Heart right ventricle (tissue), 16 donors: ENCODE data around the gene ACTA2. TPM values are rescaled to one million over a fixed set of nuclear protein-coding genes. Genes with fewer than 3 reads are reported as not detected.

Experiments
- ATAC-seq, 8 donors: fragments of 200-7000 bp; cut with Tn5 transposase; one replicate each; pipeline ENCODE4 v1.9.1; 2020; ENCODE audit warnings: mild to moderate bottlenecking in 8 of 8, moderate library complexity in 8 of 8, moderate number of reproducible peaks in 1 of 8
- DNase-seq, 2 donors: peaks; one replicate each; pipeline ENCODE4 v3.0.0-alpha.2; 2020
- H3K27ac ChIP-seq, 10 donors: fragments of 200-600 bp; sonication (generic) in 2 of 10; one replicate each; pipeline versions ENCODE4 v1.5.0 to v1.8.0; 2020 to 2022; ENCODE audit warnings: mild to moderate bottlenecking in 3 of 10
- H3K27me3 ChIP-seq, 7 donors: fragments of 200-600 bp; one replicate each; pipeline ENCODE4 v1.8.0; 2021 to 2022; ENCODE audit warnings: mild to moderate bottlenecking in 2 of 7
- H3K36me3 ChIP-seq, 9 donors: fragments of 200-600 bp; sonication (generic) in 1 of 9; one replicate each; pipeline versions ENCODE4 v1.5.0 to v1.8.0; 2020 to 2022; ENCODE audit warnings: mild to moderate bottlenecking in 2 of 9
- H3K4me1 ChIP-seq, 9 donors: fragments of 200-600 bp; sonication (generic) in 1 of 9; one replicate each; pipeline versions ENCODE4 v1.5.0 to v1.8.0; 2020 to 2022; ENCODE audit warnings: mild to moderate bottlenecking in 4 of 9
- H3K4me3 ChIP-seq, 10 donors: fragments of 200-600 bp; sonication (generic) in 2 of 10; one replicate each; pipeline versions ENCODE4 v1.5.0 to v1.8.0; 2020 to 2022; ENCODE audit warnings: mild to moderate bottlenecking in 7 of 10, moderate library complexity in 2 of 10
- H3K9me3 ChIP-seq, 11 donors: fragments of 200-600 bp in 10 of 11; sonication (generic) in 2 of 11; one replicate each; pipeline versions ENCODE4 v1.5.0 to v1.8.0; 2013 to 2022; ENCODE audit warnings: mild to moderate bottlenecking in 2 of 11, control low read depth in 1 of 11, moderate library complexity in 1 of 11
- WGBS, 2 donors: extraction: QIAGEN DNeasy Blood & Tissue Kit; methylation state at CpG; one replicate each; pipeline ENCODE4 v1.1.7; 2013; ENCODE audit warnings: inconsistent platforms in 1 of 2; 5-methylcytosine and 5-hydroxymethylcytosine counted together
- intact Hi-C, 10 donors: fragments of 100-400 bp; cut with DNase I; formaldehyde crosslinking; loops; one replicate each; pipeline versions ENCODE4 v1.11.1 to v1.14.2; 2022
- polyA plus RNA-seq, 2 donors: library from polyadenylated mRNA; stranded (reverse); fragments of 200-250 nt; gene quantifications; one replicate each; pipeline ENCODE4 v1.2.3, GENCODE V29; 2013
- total RNA-seq, 10 donors: library from RNA; stranded (reverse); fragmentation: NEBNext Ultra II Directional in 3 of 10; extraction: Animal tissue kit (Norgen Biotek cat#: 25700) in 3 of 10; gene quantifications; one replicate each; pipeline versions ENCODE4 v1.2.1 to v1.2.4, GENCODE V29; 2021 to 2023
- TF ChIP-seq, protein P1 (sequence below), 9 donors: fragments of 200-600 bp; sonication (generic) in 2 of 9; IDR thresholded peaks; one replicate each; pipeline versions ENCODE4 v1.5.0 to v1.8.0; 2021 to 2022; ENCODE audit warnings: antibody characterized with exemption in 9 of 9, mild to moderate bottlenecking in 5 of 9, moderate library complexity in 1 of 9
- donor health status: Arrhythmogenic right ventricular cardiomyopathy.
- donor health status: ischemic (EF 13 %, LVEDD 7.1; RV severe dilation, severe dysfunction).
- donor health status: healthy with polysubstance abuse.
- donor health status: DM: no; HTN: yes; CAD: no.
- donor health status: DM: no; HTN: no; CAD: no.
- donor health status: ischemic (EF 25% LVEDD 6.9; RV normal size, moderate dysfunction).
- donor health status: ischemic (EF 25% LVEDD 5.7; RV mildly dilated, moderate dysfunction).
- donor health status: healthy.
- donor health status: DM: yes; HTN: yes; CAD: no.
- donor health status: Ischemic cardiomyopathy.
- donor health status: ischemic (EF 35%, LVEDD 5.7; RV mildly dilated, moderate dysfunction).
- donor health status: nonischemic (EF 11% LVEDD 7.7; RV severe dilation, severe dysfunction).
- donor health status: DM: yes; HTN: yes; CAD: no.
- donor health status: PGD.
- donor health status: ischemic (EF 29% LVEDD 5.4; RV normal size, mild dysfunction).
- donor health status: nonischemic (EF 23%, LVEDD 6.1; RV moderate dilation, normal function).

Gene ACTA2
- total and polyA plus RNA-seq, 12 donors, result 59.4 to 358 (median 76.5) TPM

DNA sequence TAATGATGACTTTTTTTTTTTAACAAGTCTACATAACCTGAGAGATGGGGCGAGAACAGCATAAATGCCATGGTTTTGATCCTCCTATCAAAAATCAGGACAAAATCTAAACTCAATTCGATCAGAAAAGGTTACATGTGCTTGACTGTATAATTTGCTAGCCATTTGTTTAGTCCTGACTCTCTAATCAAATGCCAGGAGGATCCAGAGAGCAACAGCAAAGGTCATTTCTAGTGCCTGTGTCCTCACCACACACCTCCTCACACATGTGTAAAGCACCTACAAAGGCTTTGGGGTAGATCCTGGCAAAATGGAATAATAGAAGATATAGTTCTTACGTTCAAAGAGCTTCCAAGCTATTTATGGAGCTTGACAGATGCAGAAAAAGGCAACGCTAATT lies 27.0 kb upstream of the ACTA2 start:
- 79 to 85% methylated on average over 4 of the region's 4 CpGs for WGBS, 2 donors
- Histone ChIP-seq H3K4me3 (no peak overlapping the region), H3K4me1 (peaks cover 0 to 68% (median 50%) of the 10 kb centered on the region in 9 donors), H3K9me3 (no peaks in the 10 kb centered on the region), H3K36me3 (peaks cover 0 to 7% (median 0%) of the 10 kb centered on the region in 9 donors), H3K27ac (peak overlapping the region in 9 of 10 donors; percentile 17 to 78 (median 68)), H3K27me3 (no peaks in the 10 kb centered on the region)
- ATAC-seq (no peak), DNase-seq (no peak)
- TF ChIP-seq, protein P1, sequence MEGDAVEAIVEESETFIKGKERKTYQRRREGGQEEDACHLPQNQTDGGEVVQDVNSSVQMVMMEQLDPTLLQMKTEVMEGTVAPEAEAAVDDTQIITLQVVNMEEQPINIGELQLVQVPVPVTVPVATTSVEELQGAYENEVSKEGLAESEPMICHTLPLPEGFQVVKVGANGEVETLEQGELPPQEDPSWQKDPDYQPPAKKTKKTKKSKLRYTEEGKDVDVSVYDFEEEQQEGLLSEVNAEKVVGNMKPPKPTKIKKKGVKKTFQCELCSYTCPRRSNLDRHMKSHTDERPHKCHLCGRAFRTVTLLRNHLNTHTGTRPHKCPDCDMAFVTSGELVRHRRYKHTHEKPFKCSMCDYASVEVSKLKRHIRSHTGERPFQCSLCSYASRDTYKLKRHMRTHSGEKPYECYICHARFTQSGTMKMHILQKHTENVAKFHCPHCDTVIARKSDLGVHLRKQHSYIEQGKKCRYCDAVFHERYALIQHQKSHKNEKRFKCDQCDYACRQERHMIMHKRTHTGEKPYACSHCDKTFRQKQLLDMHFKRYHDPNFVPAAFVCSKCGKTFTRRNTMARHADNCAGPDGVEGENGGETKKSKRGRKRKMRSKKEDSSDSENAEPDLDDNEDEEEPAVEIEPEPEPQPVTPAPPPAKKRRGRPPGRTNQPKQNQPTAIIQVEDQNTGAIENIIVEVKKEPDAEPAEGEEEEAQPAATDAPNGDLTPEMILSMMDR (IDR thresholded peaks at IDR 0.05), result no peak
- intact Hi-C loops, result loop anchor here in 2 of 10 donors (10.0 kb wide), 1 partner anchor 145 kb away; no protein-coding TSS in a partner anchor

DNA sequence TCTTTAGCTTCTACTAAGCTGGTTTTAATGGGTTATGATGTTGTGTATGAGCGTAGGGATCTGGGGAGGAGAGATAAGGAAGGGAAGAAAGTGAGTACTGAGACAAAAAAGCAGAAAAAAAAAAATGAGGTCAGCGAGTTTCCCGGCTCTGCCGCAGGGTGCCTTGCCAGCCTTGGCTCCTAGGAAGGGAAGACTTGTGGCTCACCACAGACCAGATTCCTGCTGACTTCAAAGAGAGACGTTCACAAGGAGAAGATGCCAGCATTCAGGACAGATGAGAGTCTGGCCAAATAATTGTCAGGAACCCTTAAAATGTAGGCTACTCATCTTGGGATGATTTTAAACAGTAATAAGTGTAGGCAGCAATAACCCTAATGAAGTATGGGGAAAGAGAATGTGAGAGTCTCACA lies 26.6 kb upstream of the ACTA2 start:
- peaks cover 0 to 5% (median 0%) of the 10 kb centered on the region in 9 donors for H3K36me3 ChIP-seq
- peak in 1 of 2 donors; percentile 36 for DNase-seq

DNA sequence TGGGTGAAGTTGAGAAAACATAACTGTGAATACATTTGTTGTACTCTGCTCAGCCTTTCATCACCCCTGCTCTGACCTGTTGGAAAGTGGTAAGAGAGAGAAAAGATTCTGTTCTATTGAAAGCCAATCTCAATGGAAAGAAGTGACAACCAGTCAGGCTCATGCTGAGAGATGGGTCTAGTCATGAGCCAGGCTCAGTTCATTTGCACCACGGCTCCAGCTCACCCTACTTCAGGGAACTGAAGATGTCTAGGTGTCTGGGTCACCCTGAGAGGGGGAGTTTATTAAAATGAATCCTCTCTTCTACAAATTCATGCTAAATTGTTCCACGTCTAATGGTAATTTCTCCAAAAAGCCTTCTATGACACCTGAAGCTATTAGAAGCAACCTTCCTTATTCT lies 25.9 kb upstream of the ACTA2 start:
- peaks cover 0 to 68% (median 51%) of the 10 kb centered on the region in 9 donors for H3K4me1 ChIP-seq
- WGBS, 2 donors, result 92 to 96% methylated on average over 2 of the region's 2 CpGs
- no peaks in the 10 kb centered on the region for H3K27me3 ChIP-seq
- no peaks in the 10 kb centered on the region for H3K36me3 ChIP-seq
- ATAC-seq, result no peak
- intact Hi-C loops, result no loop called here
- no peaks in the 10 kb centered on the region for H3K9me3 ChIP-seq
- TF ChIP-seq, protein P1 (IDR thresholded peaks at IDR 0.05), result no peak
- DNase-seq, result no peak
- no peak overlapping the region for H3K4me3 ChIP-seq
- H3K27ac ChIP-seq, result peak overlapping the region in 8 of 10 donors; percentile 49 to 78 (median 70)

More for the DNA sequence above, 26.6 kb upstream of the ACTA2 start:
- H3K4me1 ChIP-seq, result peaks cover 0 to 71% (median 53%) of the 10 kb centered on the region in 9 donors
- H3K9me3 ChIP-seq, result no peaks in the 10 kb centered on the region
- intact Hi-C loops, result no loop called here
- peak in 7 of 8 donors; percentile 37 to 73 (median 45) for ATAC-seq
- WGBS, 2 donors, result 55 to 68% methylated on average over 5 of the region's 5 CpGs
- no peaks in the 10 kb centered on the region for H3K27me3 ChIP-seq
- peak overlapping the region in 9 of 10 donors; percentile 17 to 78 (median 68) for H3K27ac ChIP-seq
- no peak overlapping the region for H3K4me3 ChIP-seq
- TF ChIP-seq, protein P1 (IDR thresholded peaks at IDR 0.05), result no peak

DNA sequence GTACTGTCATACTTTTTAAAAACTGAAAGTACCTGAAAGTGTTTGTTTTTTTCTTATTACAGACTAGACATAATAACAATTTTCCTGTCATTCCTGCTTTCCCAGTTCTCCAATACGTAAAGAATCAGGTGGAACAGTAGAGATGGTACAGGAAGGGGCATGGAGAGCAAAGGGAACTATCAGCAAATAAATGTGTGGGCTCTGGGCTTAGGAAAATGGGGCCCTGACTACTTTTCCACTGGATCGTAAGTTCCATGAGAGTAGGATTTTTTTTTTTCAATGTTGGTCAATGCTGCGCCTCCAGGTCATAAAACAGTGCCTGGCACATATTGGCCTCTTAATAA lies 22.8 kb upstream of the ACTA2 start:
- ATAC-seq (peak in 3 of 8 donors; percentile 10 to 34 (median 19)), DNase-seq (no peak)
- TF ChIP-seq, protein P1 (IDR thresholded peaks at IDR 0.05), result no peak

More for the DNA sequence above, 22.8 kb upstream of the ACTA2 start:
- H3K4me3 ChIP-seq, result peak overlapping the region; percentile 16 to 52 (median 44)
- intact Hi-C loops, result no loop called here
- 61 to 70% methylated on average over 3 of the region's 3 CpGs for WGBS, 2 donors
- no peaks in the 10 kb centered on the region for H3K36me3 ChIP-seq
- H3K27me3 ChIP-seq, result no peaks in the 10 kb centered on the region
- H3K27ac ChIP-seq, result peak overlapping the region in 9 of 10 donors; percentile 51 to 74 (median 69)
- H3K9me3 ChIP-seq, result no peaks in the 10 kb centered on the region
- peaks cover 0 to 52% (median 28%) of the 10 kb centered on the region in 9 donors for H3K4me1 ChIP-seq
